Cardiac muscle cell (in vitro differentiated cells and primary cell): ENCODE measurements around the gene RABGAP1. TPM values are rescaled to one million over a fixed set of nuclear protein-coding genes. Genes with fewer than 3 reads are reported as not detected.

Experiments used
- DNase-seq, 2 donors: peaks; one replicate each; pipeline versions ENCODE4 v3.0.0 to v3.0.0-alpha.2; 2010 to 2017; ENCODE audit warnings: low read depth in 1 of 2, low spot score in 1 of 2
- H3K27ac ChIP-seq: fragments of 200-600 bp; sonication (generic); 2 replicates; pipeline ENCODE4 v1.5.1; 2016
- H3K27me3 ChIP-seq: fragments of 200-600 bp; sonication (generic); 2 replicates; pipeline ENCODE4 v1.6.0; 2016; ENCODE audit warnings: control low read depth
- H3K36me3 ChIP-seq: fragments of 200-600 bp; sonication (generic); 2 replicates; pipeline ENCODE4 v1.5.1; 2016; ENCODE audit warnings: control low read depth
- H3K4me1 ChIP-seq: fragments of 200-600 bp; sonication (generic); 2 replicates; pipeline ENCODE4 v1.8.1; 2017; ENCODE audit warnings: low read depth, mild to moderate bottlenecking, mixed run types
- H3K4me3 ChIP-seq: fragments of 200-600 bp; sonication (generic); 2 replicates; pipeline ENCODE4 v1.5.1; 2016; ENCODE audit warnings: mild to moderate bottlenecking
- H3K9me3 ChIP-seq: fragments of 200-600 bp; sonication (generic); 2 replicates; pipeline ENCODE4 v1.5.1; 2017; ENCODE audit warnings: low read depth, mild to moderate bottlenecking, control low read depth
- polyA plus RNA-seq: library from polyadenylated mRNA; unstranded; fragments of >200 nt; fragmentation: Nextera tagmentation; extraction: Ambion mirVana; gene quantifications from 2 replicates; pipeline ENCODE4 v1.2.1, GENCODE V29; 2016
- total RNA-seq: library from RNA; depleted of rRNA; stranded (reverse); fragments of >200 nt; gene quantifications from 2 replicates; pipeline ENCODE4 v1.2.3, GENCODE V29; 2016
- TF ChIP-seq, protein P1 (sequence below): IDR thresholded peaks from 2 replicates; pipeline ENCODE4 v1.5.1; 2012; ENCODE audit warnings: low read depth, mild to moderate bottlenecking, low read length

The RABGAP1 gene
- total and polyA plus RNA-seq, 2 experiments from 2014 or later = 37.4 to 44.4 TPM

GRCh38 chr9:122948313-122948712 is 7.5 kb downstream of the RABGAP1 start:
- Histone ChIP-seq H3K4me3 (no peak overlapping the region), H3K36me3 (no peaks in the 10 kb centered on the region), H3K4me1 (peaks cover 11% of the 10 kb centered on the region), H3K9me3 (no peaks in the 10 kb centered on the region), H3K27ac (no peak overlapping the region), H3K27me3 (no peaks in the 10 kb centered on the region)
- TF ChIP-seq, protein P1, sequence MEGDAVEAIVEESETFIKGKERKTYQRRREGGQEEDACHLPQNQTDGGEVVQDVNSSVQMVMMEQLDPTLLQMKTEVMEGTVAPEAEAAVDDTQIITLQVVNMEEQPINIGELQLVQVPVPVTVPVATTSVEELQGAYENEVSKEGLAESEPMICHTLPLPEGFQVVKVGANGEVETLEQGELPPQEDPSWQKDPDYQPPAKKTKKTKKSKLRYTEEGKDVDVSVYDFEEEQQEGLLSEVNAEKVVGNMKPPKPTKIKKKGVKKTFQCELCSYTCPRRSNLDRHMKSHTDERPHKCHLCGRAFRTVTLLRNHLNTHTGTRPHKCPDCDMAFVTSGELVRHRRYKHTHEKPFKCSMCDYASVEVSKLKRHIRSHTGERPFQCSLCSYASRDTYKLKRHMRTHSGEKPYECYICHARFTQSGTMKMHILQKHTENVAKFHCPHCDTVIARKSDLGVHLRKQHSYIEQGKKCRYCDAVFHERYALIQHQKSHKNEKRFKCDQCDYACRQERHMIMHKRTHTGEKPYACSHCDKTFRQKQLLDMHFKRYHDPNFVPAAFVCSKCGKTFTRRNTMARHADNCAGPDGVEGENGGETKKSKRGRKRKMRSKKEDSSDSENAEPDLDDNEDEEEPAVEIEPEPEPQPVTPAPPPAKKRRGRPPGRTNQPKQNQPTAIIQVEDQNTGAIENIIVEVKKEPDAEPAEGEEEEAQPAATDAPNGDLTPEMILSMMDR = no peak
- no peak for DNase-seq

GRCh38 chr9:122949696-122950095 is 8.9 kb downstream of the RABGAP1 start:
- Histone ChIP-seq H3K4me1 (peaks cover 11% of the 10 kb centered on the region), H3K36me3 (no peaks in the 10 kb centered on the region), H3K27me3 (no peaks in the 10 kb centered on the region), H3K9me3 (no peaks in the 10 kb centered on the region), H3K4me3 (no peak overlapping the region), H3K27ac (no peak overlapping the region)
- peak in 1 of 2 donors; percentile 32 for DNase-seq
- TF ChIP-seq, protein P1 = no peak

DNA sequence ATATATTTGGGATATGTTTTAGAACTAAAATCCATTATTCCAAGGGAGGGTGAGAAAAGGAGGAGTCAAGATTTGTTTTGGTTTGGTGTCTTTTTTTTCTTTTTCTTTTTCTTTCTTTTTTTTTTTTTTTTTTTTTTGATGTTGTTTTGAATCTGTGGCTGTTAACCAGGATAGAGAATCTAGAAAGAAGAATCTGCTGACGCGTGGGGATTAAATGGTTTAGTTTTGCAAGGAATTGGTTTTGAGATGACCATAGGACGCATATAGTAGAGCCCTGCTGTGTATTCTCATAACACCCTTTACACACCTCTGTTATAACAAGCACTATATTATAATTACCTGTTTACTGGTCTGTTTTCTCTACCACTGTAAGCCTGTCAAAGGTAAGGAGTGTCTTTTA is 9.4 kb downstream of the RABGAP1 start:
- TF ChIP-seq, protein P1 = no peak
- DNase-seq = no peak
- Histone ChIP-seq H3K9me3 (no peaks in the 10 kb centered on the region), H3K36me3 (no peaks in the 10 kb centered on the region), H3K27ac (peak overlapping the region; percentile 68), H3K4me1 (peaks cover 11% of the 10 kb centered on the region), H3K27me3 (no peaks in the 10 kb centered on the region), H3K4me3 (no peak overlapping the region)

GRCh38 chr9:122951056-122951455 is 10.2 kb downstream of the RABGAP1 start:
- Histone ChIP-seq H3K36me3 (no peaks in the 10 kb centered on the region), H3K27ac (peak overlapping the region; percentile 68), H3K9me3 (no peaks in the 10 kb centered on the region), H3K4me3 (no peak overlapping the region), H3K27me3 (no peaks in the 10 kb centered on the region), H3K4me1 (peaks cover 11% of the 10 kb centered on the region)
- TF ChIP-seq, protein P1 = no peak
- no peak for DNase-seq

DNA sequence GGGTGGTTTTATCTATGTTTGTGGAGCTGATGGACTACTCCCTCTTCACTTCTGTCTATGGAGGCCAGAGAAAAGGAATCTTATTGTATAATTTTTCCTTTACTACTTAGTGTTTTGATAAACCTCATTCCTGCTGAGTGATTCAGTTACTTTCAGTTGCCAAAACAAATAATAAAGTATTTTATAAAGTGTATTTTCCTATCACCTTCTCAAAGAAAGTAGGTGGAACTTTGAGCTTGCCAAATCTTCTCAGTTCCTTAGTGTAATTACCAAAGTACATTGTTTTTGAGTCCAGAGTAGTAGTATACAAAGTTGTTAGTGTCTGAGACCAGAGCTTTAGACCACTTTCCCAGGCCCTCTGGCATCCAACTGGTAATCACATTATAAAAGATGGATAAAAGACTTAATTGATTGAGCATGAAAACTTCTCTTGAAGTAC is 13.5 kb downstream of the RABGAP1 start:
- H3K4me3 ChIP-seq = no peak overlapping the region
- peak in 1 of 2 donors; percentile 66 for DNase-seq
- peaks cover 11% of the 10 kb centered on the region for H3K4me1 ChIP-seq
- no peaks in the 10 kb centered on the region for H3K27me3 ChIP-seq
- H3K27ac ChIP-seq = no peak overlapping the region
- no peaks in the 10 kb centered on the region for H3K9me3 ChIP-seq
- TF ChIP-seq, protein P1 = no peak
- peaks cover 3% of the 10 kb centered on the region for H3K36me3 ChIP-seq

DNA sequence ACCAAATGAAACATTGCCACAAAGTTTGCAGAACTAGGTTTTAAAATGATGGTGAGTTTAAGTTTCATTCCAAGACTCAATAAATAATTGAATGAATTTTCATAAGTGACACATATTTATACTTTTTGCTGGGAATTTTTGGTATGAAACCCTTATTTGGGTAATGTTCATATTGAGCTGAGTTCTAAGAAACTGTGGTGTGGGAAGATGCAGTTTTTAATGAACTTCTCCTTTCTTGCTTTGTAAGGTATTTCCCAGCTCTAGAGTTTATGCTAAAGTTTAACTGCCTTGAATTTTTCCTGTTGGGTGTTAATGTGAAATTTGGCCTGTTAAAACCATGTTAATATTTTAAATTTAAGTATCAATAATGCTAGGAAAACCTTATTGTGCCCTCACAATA is 15.1 kb downstream of the RABGAP1 start:
- H3K4me3 ChIP-seq = no peak overlapping the region
- DNase-seq = no peak

More for the DNA sequence above, 15.1 kb downstream of the RABGAP1 start:
- no peak overlapping the region for H3K27ac ChIP-seq
- H3K36me3 ChIP-seq = peaks cover 3% of the 10 kb centered on the region
- no peaks in the 10 kb centered on the region for H3K27me3 ChIP-seq
- H3K9me3 ChIP-seq = no peaks in the 10 kb centered on the region
- peaks cover 5% of the 10 kb centered on the region for H3K4me1 ChIP-seq
- TF ChIP-seq, protein P1 = no peak
